ENCODE results near the gene RNU11.
"Not testable (repeated sequence)": the region's sequence is repeated elsewhere in the genome, so short reads cannot be mapped to it uniquely, and the experiment has no call there.

The RNU11 gene

DNA sequence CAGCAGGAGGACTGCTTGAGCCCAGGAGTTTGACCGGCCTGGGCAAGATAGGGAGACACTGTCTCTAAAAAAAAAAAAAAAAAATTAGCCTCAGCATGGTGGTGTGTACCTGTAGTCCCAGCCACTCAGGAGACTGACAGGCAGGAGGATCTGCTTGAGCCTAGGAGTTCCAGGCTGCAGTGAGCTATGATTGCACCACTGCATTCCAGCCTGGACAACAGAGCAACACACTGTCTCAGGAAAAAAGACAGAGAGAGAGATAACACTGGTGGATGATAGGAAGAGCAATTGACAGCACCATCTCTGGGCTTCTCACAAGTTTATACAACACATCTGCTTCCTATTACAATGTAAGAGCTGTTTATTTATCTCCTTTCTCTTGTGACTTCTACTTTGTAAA is 2.4 kb upstream of the RNU11 start:
- DNase-seq (ENCODE audit: extremely low read depth, low read depth): peak; percentile 46
- TF ChIP-seq, protein P1, sequence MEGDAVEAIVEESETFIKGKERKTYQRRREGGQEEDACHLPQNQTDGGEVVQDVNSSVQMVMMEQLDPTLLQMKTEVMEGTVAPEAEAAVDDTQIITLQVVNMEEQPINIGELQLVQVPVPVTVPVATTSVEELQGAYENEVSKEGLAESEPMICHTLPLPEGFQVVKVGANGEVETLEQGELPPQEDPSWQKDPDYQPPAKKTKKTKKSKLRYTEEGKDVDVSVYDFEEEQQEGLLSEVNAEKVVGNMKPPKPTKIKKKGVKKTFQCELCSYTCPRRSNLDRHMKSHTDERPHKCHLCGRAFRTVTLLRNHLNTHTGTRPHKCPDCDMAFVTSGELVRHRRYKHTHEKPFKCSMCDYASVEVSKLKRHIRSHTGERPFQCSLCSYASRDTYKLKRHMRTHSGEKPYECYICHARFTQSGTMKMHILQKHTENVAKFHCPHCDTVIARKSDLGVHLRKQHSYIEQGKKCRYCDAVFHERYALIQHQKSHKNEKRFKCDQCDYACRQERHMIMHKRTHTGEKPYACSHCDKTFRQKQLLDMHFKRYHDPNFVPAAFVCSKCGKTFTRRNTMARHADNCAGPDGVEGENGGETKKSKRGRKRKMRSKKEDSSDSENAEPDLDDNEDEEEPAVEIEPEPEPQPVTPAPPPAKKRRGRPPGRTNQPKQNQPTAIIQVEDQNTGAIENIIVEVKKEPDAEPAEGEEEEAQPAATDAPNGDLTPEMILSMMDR (IDR thresholded peaks at IDR 0.05; ENCODE audit: low read depth, low read length): no peak

GRCh38 chr1:28648008-28648473 is 359 bp upstream of the RNU11 start:
- TF ChIP-seq, protein P1 (IDR thresholded peaks at IDR 0.05; ENCODE audit: low read depth, low read length): no peak

DNA sequence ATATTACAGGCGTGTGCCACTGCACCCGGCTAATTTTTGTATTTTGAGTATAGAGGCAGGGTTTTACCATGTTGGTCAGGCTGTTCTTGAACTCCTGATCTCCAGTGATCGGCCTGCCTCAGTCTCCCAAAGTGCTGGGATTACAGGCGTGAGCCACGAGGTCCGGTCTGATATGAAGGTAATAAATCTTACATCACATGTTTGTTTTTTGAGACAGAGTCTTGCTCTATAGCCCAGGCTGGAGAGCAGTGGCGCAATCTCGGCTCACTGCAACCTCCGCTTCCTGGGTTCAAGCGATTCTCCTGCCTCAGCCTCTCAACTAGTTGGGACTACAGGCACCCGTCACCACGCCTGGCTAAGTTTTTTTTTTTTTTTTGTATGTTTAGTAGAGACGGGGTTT is 4.7 kb downstream of the RNU11 start:
- not testable (repeated sequence) for DNase-seq (ENCODE audit: extremely low read depth, low read depth)

More at GRCh38 chr1:28648008-28648473, 359 bp upstream of the RNU11 start:
- DNase-seq (ENCODE audit: extremely low read depth, low read depth): peak; percentile 81

DNA sequence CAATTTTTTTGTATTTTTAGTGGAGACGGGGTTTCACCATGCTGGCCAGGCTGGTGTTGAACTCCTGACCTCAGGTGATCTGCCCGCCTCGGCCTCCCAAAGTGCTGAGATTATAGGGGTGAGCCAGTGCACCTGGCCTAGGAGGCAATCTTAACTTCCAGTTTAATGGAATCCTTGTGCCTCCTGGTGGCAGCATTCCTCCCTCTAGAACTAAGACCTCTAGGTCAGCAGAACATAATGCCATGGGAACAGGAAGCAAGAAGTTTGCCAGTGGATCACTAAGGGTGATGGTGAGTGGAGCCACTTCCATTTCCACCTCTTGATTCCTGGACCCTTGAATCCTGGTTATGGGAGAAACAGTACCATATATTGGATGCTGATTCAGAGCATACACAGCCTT is 5.5 kb downstream of the RNU11 start:
- TF ChIP-seq, protein P1 (IDR thresholded peaks at IDR 0.05; ENCODE audit: low read depth, low read length): peak; percentile 34
- not testable (repeated sequence) for DNase-seq (ENCODE audit: extremely low read depth, low read depth)

- not testable (repeated sequence) for DNase-seq (ENCODE audit: extremely low read depth, low read depth)
These were observed 7.3 kb downstream of the RNU11 start for GRCh38 chr1:28655448-28656311.

DNA sequence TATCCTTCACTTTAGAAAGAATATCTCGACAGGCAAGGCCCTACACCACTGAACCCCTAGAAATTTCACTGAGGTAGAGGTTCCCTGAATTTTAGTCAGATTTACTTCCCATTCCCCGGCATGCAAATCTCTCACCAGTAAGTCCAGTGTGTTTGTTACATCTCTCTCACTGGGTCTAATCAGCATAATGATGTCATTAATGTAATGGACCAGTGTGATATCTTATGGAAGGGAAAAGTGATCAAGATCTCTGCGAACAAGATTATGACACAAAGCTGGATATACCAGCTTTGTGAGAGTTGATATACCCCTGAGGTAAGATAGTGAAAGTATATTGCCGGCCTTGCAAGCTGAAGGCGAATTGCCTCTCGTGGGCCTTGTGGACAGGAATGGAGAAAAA is 7.9 kb downstream of the RNU11 start:
- no peak for DNase-seq (ENCODE audit: extremely low read depth, low read depth)
- TF ChIP-seq, protein P1 (IDR thresholded peaks at IDR 0.05; ENCODE audit: low read depth, low read length): no peak

GRCh38 chr1:28663871-28664470 is 15.6 kb downstream of the RNU11 start:
- TF ChIP-seq, protein P1 (IDR thresholded peaks at IDR 0.05; ENCODE audit: low read depth, low read length): no peak

GRCh38 chr1:28666806-28667205 is 18.4 kb downstream of the RNU11 start:
- DNase-seq (ENCODE audit: extremely low read depth, low read depth): no peak
- TF ChIP-seq, protein P1 (IDR thresholded peaks at IDR 0.05; ENCODE audit: low read depth, low read length): no peak

More at GRCh38 chr1:28663871-28664470, 15.6 kb downstream of the RNU11 start:
- DNase-seq (ENCODE audit: extremely low read depth, low read depth): no peak
